GM19397 (cell line): Measurements from ENCODE around the gene PEX5L.
A peak's percentile ranks its signal among the peaks of the same experiment; 100 is the strongest.

Experiments
- ATAC-seq: cut with Tn5 transposase; IDR thresholded peaks from one replicate; pipeline ENCODE4 v1.9.1; 2021; ENCODE audit warnings: mild to moderate bottlenecking, moderate library complexity; ENCODE audit not compliant: unreplicated experiment

Gene PEX5L

DNA sequence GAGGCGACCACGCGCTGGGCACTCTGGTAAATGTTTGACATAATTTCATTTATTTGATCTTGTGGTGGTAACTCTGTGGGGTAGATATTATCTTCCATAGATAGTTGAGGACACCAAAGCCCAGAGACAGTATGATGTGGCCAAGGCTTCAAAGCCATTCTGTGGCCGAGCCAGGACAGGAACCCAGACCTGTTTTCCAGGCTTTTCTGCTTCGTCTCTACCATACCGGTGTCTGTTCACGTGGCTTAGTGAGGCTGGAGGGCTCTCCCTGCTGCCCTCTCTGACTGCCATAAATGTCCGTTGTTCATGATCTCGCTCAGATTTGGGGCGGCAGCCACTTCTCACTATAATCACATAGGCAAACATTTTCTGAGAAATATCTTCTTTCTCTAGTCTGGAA lies 134.7 kb downstream of the PEX5L start:
- ATAC-seq = no peak

DNA sequence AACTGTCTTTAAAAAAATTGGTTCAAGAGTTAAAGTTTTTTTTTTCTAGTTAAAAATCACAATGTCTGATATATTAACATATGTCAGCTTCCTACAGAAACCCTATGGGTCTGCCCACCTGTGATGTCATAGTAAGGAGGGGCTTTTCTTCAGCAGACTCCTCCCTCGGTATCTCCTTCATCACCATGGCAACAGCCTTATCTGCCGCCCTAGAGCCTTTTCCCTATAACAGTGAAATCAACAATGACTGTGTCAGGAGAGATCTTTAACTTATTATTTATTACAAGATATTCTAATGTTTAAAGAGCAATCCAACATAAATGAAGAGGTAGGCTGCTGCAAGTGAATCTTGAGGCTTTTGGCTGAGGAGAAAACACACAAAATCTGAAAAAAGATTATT lies 138.7 kb downstream of the PEX5L start:
- no peak for ATAC-seq

DNA sequence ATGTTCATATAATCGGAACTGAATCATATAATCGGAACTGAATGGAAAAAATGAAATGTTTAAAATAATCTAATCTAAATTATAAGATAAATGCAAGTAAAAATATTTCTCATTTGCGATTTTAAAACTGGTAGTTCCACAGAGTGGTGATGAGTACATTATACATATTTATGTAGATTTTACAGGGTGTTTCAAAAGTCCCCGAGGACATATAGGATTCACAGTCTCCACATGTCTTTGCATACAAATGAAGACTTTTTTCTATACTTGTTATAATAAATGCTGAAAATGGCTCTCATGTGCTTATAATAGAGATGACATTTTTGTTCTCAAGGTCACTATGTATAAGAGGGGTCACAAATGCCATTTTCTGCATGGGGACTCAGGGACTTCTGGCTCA lies 139.5 kb downstream of the PEX5L start:
- no peak for ATAC-seq

DNA sequence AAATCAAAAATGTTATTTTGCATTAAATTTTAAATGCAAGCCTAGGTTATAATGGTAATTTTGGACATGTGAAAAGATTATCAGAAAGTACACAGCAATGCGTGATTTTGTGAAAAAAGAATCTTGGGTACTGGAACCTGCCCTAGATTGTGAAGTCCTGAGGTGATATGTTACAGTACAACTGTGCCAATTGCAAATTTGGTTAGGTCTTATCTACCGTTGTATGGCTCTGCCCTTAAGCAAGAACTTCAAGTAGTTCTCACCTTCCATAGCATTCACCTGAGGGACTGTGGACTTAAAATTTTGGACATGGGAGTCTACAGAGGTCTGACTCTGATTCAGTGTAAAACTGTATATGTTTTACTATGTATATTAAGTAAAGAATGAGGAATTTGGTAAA lies 140.2 kb downstream of the PEX5L start:
- no peak for ATAC-seq

DNA sequence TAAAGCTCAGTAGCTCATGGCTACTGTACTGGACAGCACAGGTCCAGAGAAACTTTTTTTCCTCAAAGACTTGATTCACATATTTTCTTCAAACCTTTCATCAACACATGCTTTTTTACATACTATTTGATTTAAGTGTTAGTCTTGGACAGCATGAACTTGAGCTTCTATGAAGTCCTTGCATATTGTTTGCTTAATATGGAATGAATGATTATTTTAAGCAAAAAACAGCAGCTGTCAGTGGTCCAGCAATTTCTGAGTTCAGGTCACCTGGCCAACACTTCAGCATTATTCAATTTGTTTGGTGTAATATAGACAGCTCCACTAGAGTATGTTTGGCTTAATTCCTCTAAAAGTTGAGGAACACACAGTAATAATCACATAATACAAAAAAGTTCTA lies 141.4 kb downstream of the PEX5L start:
- no peak for ATAC-seq

DNA sequence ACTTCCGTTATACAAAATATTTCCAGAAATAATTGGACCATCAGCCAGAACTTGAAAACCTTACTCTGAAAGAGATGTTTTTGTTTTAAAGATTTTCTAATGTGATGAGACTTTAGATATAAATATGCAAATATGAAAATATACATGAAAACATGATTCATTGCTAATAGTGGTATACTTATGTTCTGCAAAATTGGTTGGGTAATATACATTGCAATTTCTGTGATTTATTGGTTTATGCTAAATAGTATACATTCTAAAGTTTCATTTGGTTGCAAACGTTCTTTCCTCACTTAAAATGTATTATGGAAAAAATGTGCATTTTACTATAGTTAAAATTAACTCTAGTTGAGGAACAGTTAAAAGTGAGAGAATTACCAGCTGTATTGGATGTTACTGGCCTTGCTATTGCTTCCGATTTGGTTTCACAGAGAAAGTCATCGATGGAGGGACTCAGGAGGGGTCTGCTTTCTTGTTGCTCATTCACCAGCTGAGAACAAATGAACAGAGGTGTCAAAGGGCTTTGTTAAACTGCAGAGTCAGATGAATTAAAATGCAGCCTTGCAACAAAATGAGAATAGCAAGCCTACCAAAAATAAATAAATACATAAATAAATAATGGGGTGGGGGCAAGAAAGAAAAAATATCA lies 149.3 kb downstream of the PEX5L start:
- no peak for ATAC-seq

DNA sequence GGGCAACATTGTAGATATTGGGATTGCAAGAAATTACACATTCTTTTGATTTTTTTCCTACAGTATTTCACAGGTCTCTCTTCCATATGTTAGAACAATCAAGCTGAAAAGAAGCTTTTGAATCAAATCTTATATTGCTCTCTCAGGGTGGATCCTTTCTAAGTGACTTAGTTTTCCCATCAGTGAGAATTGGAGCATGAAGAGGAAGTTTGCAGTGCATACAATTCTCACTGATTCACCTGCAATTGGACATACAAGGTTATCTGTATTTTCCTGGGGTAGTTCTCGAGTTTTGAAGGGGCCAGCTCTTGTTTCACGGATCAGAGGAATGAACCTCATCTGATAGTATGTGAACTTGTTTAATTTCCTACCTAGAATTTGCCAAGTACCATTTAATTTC lies 150.8 kb downstream of the PEX5L start:
- ATAC-seq = no peak

DNA sequence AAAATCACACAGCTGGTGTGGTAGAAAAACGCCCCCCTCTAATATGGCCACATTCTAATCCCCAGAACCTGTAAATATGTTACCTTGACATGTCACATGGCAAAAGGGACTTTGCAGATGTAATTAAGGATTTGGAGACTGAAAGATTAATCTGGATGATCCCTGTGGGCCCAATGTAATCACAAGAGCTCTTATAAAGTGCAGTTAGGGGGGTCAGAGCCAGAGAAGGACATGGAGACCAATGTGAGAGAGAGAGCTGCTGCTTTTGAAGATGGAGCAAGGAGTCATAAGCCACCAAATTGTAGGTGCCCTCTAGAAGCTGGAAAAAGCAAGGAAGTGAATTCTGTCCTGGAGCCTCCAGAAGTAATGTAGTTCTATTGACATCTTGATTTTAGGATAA lies 152.6 kb downstream of the PEX5L start:
- no peak for ATAC-seq

DNA sequence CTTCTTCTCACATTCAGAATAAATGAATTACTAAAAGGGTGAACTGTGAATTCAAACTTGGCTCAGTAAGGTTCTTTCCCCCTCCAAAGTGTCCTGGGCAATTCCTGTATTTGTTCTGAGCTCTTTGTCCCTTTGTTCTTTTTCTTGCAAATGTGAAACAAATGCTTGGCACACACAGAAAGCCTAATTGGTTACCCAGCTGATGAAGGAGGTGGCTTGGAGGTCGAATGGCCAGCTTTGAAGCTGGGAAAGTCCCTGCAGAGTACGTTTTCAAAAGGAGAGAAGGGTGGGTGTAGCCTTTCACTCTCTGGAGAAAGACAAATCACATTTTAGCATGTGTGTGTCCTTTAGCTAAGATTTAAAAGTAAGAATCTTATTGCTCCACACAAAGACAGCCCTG lies 154.4 kb downstream of the PEX5L start:
- ATAC-seq = peak; percentile 79

DNA sequence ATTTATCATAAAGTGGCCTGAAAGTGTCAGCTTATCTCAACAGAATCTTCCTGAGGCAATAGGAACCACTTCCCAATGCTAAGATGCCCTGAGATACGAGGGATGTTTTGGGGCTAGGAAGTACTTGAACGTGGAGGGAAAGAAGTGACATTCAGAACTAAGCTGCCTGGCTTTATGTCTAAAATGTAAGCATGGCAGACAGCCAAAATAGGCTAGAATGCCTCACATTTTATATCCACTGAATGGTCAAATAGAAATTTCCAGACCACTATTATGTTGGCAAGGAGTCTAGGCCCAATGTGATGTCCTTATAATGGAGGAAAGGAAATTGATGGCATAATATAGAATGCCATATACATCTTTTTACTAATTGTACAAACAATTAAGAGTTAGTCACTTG lies 154.9 kb downstream of the PEX5L start:
- no peak for ATAC-seq

DNA sequence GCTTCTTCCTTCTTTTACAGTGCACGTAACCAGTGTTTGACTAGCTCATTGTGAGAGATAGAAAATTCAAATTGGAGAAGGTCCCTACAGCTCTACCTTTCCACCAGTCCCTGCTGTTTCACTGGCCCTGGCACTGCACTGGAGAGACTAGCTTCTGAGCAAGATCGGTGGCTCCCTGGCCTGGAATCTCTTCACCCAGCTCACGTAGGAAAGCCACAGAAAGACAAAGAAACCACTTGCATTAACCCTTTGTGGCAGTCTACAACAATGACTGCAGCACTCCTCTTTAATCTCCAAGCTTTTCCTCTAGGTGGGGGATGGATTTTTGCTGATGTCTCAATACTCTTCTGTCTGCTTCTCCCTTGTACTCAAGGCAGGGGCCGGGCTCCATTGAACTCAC lies 155.9 kb downstream of the PEX5L start:
- ATAC-seq = no peak

DNA sequence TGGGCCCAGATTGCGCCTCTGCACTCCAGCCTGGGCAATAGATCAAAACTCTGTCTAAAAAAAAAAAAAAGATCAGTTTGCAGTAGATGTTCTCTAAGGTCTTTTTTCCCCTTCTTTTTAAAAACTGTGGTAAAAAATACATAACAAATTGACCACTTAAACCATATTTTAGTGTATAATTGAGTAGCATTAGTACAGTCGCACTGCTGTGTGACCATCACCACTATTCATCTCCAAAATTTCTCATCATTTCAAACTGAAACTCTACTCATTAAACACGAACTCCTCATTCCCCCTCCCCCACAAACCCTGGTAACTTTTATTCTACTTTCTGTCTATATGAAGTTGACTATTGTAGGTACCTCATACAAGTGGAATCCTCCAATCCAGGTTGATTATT lies 160.3 kb downstream of the PEX5L start:
- no peak for ATAC-seq

DNA sequence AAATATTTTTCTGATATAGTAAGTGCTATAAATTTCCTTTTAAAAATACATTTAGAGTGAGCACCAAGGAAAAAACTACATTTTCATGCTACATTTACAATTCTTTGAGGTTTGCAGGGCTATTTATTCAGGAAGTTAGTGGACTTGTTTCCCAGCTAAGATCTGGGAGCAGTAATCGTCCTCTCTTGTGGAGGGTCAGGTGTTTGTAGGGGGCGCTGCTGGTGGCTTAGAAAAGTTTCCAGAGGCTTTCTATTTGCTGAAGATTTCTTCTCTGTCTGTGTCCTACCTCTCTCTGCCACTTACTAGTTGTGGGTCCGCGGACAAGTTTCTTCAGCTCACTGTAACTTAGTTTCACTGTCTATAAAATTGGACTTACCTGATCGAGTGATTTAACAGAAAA lies 163.9 kb downstream of the PEX5L start:
- ATAC-seq = no peak

DNA sequence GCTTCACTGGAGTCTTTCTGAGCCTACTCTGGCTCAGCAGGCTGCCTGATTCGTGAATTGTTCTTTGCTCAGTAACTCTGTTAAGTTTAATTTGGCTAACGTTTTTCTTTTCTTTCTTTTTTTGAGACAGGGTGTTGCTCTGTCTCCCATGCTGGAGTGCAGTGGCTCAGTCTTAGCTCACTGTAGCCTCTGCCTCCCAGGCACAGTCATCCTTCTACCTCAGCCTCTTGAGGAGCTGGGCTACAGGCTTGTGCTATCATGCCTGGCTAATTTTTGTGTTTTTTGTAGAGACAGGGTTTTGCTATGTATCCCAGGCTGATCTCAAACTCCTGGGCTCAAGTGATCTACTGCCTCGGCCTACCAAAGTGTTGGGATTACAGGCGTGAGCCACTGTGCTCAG lies 165.0 kb downstream of the PEX5L start:
- ATAC-seq = no peak

DNA sequence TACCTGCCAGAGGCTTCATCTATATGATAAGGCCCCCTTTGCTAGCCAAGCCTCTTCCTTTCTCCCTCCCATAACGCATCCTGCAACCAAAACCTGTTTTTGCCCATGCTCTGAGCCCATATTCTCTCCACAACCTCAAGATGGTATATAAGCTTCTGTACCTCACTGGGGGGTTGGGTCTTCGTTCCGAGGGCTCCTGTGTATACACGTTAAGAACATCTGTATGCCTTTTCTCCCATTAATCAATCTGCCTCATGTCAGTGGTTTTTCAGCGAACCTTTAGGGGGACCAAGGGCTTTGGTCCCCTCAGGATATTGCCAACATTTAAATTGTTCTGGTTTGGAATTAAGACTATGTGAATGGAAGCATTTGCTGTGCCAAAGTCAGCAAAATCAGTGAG lies 168.0 kb downstream of the PEX5L start:
- ATAC-seq = no peak

DNA sequence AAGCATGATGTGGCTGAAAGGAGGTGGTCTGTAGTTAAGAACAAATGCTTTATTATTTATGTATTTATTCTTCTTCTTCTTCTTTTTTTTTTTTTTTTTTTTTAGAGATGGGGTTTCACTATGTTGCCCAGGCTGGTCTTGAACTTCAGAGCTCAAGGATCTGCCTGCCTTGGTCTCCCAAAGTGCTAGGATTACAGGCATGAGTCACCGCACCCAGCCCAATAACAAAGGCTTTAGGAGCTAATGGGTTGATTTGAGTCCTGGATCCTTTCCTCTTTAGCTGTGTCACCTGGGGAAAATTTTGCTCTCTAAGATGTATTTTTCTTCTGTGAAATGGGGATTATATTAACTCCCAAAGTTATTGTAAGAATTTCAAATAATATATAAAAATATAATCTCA lies 168.8 kb downstream of the PEX5L start:
- no peak for ATAC-seq

DNA sequence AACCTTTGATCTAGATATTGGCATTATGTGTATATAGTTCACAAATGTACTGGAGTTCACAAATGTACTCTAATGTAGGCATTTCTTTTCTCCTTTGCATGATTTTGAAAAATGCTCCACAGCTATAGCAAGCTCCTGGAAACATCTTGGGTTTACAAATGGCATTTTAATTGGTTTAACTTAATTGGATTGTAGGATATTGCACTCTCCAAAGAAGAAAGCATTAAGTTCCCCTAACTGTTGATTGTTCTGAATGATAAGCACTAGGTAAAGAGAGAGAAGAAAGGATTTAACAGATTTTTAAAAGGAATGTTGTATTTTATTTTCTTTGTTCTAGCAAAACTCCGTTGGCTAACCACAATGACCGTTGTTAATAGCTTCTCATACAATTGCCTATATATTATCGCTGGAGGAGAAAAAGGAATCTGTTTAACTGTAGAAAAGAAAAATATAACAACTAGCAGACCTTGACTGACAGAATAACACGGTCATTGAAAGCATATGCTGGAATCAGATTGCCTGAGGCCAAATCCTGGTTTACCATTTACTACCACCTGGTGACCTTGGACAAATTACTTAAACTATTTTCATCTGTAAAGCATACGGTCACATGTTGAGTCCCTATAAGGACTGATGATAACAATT lies 170.8 kb downstream of the PEX5L start:
- ATAC-seq = no peak

DNA sequence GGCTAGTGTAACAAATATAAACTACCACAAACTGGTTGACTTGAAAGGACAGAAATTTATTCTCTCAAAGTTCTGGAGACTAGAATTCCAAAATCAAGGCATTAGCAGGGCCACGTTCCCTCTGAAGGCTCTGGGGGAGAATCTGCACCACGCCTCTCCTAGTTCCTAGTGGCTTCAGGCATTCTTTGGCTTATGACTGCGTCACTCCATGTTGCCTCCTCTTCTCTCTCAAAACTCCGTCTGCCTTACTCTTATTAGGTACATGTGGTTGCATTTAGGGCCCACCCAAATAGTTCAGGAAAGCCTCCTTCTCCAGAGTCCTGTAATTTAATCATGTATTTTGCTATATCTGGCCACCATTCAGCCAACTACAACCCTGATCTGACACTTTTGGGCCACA lies 174.8 kb downstream of the PEX5L start:
- ATAC-seq = no peak

DNA sequence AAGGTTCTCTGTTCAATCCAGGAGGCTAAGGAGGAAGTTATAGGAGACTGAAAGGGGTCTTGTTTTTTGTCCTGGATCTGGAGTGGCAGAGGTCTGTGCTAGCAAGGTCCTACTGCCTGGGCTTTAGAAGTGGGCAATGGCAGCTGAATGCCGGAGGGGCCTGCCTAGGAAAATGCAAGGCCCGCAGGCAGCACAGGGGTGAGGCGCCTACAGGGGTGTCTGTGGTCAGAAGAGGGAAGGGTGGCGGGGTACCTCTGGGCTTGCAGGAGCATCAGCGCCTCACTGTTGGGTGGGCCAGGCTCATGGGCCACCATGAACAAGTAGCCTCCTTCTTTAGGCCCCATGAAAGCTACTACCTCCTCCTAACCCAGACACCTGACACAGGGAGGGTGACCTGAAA lies 175.4 kb downstream of the PEX5L start:
- no peak for ATAC-seq

DNA sequence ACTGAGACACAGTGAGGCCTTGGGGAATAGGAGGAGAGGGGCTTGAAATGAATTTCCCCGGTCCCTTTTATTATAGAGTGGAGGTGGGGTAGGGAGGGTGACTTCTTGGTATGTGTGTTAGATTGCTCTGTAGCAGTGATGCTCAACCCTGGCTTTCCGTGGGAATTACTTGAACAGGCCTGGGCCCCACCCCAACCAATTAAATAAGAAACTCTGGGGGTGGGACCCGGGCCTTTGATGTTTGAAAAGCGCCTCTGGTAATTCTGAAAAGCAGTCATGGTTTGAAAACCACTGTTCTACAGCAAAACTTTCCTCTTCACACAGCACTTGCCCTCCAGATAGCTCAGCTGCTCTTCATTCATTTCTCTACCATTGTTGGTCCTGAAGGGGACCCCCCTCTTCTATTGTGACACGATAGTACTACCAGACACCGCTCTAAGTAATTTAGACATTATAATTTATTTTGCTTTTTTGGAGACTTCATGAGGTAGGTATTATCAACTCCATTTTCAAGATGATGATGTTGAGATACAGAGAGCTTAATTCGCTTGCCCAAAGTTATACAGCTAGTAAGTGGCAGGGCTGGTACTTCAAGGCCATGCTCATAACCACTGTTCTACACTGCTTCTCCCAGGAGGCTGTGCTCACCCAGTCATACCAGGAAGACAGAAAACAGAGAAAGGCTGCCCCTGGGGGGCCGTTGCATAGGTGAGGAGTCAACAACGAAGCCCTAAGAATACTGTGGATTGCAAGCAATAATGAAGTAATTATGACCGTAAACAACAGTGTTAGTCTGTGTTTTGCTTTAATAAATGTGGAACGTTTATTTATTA lies 176.2 kb downstream of the PEX5L start:
- no peak for ATAC-seq

DNA sequence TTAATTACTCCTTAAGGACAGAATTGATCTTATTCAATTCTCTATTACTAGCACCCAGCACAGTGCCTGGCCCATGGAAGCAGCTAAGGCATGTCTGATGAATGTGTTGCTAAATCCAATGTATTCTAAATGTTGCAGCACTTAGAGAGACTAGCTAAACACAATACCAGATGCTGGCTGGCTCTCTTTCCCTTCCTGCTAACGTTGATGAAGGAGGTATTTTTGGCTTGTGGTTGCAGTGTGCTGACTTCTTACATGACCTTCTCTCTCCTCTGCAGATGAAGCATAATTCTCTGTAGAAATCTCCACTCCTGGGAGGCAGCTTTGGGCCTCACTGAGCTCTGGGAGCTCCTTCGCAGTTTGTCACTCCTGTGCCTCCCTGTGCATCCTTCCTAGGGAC lies 183.6 kb downstream of the PEX5L start:
- ATAC-seq = no peak
